ENCODE measurements around the gene WTIP.

Gene WTIP

GRCh38 chr19:34513767-34514166 lies 32.2 kb downstream of the WTIP start:
- no peak for TF ChIP-seq FOXP2 (optimal IDR thresholded peaks at IDR 0.05; ENCODE audit: borderline replicate concordance, extremely low read depth, extremely low read length, insufficient read depth)
- no peak for TF ChIP-seq REST (IDR thresholded peaks at IDR 0.05; ENCODE audit: insufficient read depth in 1 of 2, low read depth in 2 of 2, low read length in 2 of 2)
- no peak for TF ChIP-seq TAF1 (IDR thresholded peaks at IDR 0.05; ENCODE audit: borderline replicate concordance, insufficient read depth, low read length)
- no peak for TF ChIP-seq POLR2AphosphoS5 (IDR thresholded peaks at IDR 0.05; ENCODE audit: low read depth, low read length)
- no peak for TF ChIP-seq SIN3A (IDR thresholded peaks at IDR 0.05; ENCODE audit: borderline replicate concordance, insufficient read depth, low read length)

DNA sequence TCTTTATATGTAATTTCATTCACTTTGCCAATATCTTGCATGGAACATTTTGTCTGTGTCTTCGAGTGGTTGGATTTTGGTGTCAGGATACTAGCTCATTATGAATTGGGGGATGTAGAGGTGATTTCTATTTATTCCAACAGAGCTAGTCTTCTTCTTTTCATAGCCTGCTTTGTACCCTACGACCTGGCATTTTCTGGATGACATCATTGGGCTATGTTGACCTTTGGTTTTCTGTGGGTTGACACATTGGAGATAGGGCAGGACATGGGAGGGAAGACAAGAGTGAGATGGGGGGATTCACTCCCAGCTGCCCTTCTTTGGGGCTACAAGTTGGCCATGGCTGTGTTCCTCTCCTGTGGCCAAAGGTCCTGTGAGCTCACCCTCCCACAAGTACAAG lies 38.0 kb downstream of the WTIP start:
- no peak for TF ChIP-seq SIN3A (IDR thresholded peaks at IDR 0.05; ENCODE audit: borderline replicate concordance, insufficient read depth, low read length)
- TF ChIP-seq TAF1 (IDR thresholded peaks at IDR 0.05; ENCODE audit: borderline replicate concordance, insufficient read depth, low read length), result no peak

- TF ChIP-seq SIN3A (IDR thresholded peaks at IDR 0.05; ENCODE audit: borderline replicate concordance, insufficient read depth, low read length) (no peak), REST (IDR thresholded peaks at IDR 0.05; ENCODE audit: insufficient read depth in 1 of 2, low read depth in 2 of 2, low read length in 2 of 2) (no peak), TAF1 (IDR thresholded peaks at IDR 0.05; ENCODE audit: borderline replicate concordance, insufficient read depth, low read length) (no peak), POLR2AphosphoS5 (IDR thresholded peaks at IDR 0.05; ENCODE audit: low read depth, low read length) (no peak), FOXP2 (optimal IDR thresholded peaks at IDR 0.05; ENCODE audit: borderline replicate concordance, extremely low read depth, extremely low read length, insufficient read depth) (no peak)
These were observed 41.9 kb downstream of the WTIP start for GRCh38 chr19:34523408-34523807.

DNA sequence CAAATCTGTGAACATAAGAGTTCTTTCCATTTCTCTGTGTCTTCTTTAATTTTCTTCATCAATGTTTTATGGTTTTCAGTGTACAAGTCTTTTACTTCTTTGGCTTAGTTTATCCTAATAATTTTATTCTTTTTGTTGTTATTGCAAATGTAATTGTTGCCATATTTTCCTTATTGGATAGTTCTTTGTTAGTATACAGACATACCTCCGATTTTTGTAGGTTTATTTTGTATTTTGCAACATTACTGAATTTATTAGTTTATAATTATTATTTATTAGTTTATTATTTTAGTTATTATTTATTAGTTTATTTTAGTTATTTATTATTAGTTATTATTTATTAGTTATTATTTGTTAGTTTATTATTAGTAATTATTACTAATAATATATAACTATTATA lies 43.4 kb downstream of the WTIP start:
- TF ChIP-seq SIN3A (IDR thresholded peaks at IDR 0.05; ENCODE audit: borderline replicate concordance, insufficient read depth, low read length) (no peak), TAF1 (IDR thresholded peaks at IDR 0.05; ENCODE audit: borderline replicate concordance, insufficient read depth, low read length) (no peak), FOXP2 (optimal IDR thresholded peaks at IDR 0.05; ENCODE audit: borderline replicate concordance, extremely low read depth, extremely low read length, insufficient read depth) (no peak)

DNA sequence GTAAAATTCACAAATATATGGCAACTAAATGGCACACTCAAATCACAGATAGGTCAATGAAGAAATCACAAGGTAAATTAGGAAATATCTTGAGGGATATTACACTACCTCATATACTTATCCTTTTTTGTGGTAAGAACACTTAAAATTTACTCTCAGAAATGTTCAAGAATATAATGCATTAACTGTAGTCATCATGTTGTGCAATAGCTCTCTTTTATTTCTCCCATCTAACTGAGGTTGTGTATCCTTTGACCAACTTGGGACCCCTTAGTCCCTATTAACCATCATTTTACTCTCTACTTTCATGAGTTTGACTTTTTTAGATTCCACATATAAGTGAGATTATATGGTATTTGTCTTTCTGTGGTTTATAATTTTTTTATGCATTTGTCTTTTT lies 52.6 kb downstream of the WTIP start:
- TF ChIP-seq SIN3A (IDR thresholded peaks at IDR 0.05; ENCODE audit: borderline replicate concordance, insufficient read depth, low read length), result no peak
- no peak for TF ChIP-seq POLR2AphosphoS5 (IDR thresholded peaks at IDR 0.05; ENCODE audit: low read depth, low read length)
- TF ChIP-seq REST (IDR thresholded peaks at IDR 0.05; ENCODE audit: insufficient read depth in 1 of 2, low read depth in 2 of 2, low read length in 2 of 2), result no peak
- no peak for TF ChIP-seq FOXP2 (optimal IDR thresholded peaks at IDR 0.05; ENCODE audit: borderline replicate concordance, extremely low read depth, extremely low read length, insufficient read depth)
- no peak for TF ChIP-seq TAF1 (IDR thresholded peaks at IDR 0.05; ENCODE audit: borderline replicate concordance, insufficient read depth, low read length)

DNA sequence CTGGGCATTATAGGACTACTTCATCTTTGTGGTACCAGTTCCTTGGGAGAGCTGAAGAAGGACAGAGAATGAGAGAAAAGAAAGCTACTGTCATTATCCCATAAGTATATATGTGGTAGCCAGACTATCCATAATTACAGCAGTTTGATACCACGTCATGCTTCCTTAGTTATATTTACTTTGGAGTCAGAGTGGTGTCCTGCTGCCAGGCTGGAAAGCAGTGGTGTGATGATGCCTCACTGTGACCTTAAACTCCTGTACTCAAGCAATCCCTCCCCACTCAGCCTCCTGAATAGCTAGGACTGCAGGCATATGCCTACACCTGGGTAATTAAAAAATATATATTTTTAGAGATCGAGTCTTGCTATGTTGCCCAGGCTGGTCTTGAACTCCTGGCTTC lies 57.8 kb downstream of the WTIP start:
- no peak for TF ChIP-seq FOXP2 (optimal IDR thresholded peaks at IDR 0.05; ENCODE audit: borderline replicate concordance, extremely low read depth, extremely low read length, insufficient read depth)
- TF ChIP-seq TAF1 (IDR thresholded peaks at IDR 0.05; ENCODE audit: borderline replicate concordance, insufficient read depth, low read length), result no peak
- no peak for TF ChIP-seq REST (IDR thresholded peaks at IDR 0.05; ENCODE audit: insufficient read depth in 1 of 2, low read depth in 2 of 2, low read length in 2 of 2)
- no peak for TF ChIP-seq POLR2AphosphoS5 (IDR thresholded peaks at IDR 0.05; ENCODE audit: low read depth, low read length)
- TF ChIP-seq SIN3A (IDR thresholded peaks at IDR 0.05; ENCODE audit: borderline replicate concordance, insufficient read depth, low read length), result no peak
